ENCODE data around the gene VASH1.
"Not testable (repeated sequence)": the region's sequence is repeated elsewhere in the genome, so short reads cannot be mapped to it uniquely, and the experiment has no call there.

VASH1 gene

DNA sequence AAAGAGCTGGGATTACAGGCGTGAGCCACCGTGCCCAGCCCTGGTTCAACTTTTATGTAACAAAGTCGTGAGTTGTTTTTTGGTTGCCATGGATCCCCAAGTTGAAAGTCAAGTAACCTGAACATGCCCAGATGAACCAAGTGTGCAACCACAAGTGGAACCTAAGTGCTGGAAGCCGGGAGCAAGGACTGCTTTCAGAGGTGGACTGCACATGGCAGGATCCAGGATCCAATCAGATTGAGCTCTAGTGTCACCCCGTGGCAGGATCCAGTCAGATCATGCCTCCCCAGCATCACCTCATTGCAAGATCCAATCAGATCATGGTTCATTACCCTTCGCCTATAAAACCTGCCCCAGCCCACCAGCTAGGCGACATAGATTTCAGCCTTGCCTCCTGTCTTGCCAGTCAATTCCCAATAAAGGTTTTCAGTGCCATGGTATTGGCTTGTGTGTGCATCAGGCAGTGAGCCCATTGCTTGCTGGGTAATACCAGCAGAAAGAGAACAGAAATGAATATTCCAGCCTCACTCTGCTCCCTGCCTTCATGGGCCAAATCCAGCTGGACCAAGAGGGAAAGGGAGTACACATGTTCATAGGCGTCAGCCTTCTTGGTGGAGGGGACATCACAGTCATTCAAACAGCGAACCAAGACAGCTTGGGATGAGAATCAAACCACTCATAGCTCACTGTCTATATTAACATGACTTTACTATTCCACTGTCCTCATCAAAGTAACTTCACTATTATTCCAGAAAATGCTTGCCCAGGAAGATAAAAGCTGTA is 43.6 kb upstream of the VASH1 start:
- DNase-seq (ENCODE audit: insufficient read length, low spot score) = no peak
- TF ChIP-seq, protein P1, sequence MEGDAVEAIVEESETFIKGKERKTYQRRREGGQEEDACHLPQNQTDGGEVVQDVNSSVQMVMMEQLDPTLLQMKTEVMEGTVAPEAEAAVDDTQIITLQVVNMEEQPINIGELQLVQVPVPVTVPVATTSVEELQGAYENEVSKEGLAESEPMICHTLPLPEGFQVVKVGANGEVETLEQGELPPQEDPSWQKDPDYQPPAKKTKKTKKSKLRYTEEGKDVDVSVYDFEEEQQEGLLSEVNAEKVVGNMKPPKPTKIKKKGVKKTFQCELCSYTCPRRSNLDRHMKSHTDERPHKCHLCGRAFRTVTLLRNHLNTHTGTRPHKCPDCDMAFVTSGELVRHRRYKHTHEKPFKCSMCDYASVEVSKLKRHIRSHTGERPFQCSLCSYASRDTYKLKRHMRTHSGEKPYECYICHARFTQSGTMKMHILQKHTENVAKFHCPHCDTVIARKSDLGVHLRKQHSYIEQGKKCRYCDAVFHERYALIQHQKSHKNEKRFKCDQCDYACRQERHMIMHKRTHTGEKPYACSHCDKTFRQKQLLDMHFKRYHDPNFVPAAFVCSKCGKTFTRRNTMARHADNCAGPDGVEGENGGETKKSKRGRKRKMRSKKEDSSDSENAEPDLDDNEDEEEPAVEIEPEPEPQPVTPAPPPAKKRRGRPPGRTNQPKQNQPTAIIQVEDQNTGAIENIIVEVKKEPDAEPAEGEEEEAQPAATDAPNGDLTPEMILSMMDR (IDR thresholded peaks at IDR 0.05; ENCODE audit: insufficient read depth, missing control alignments) = no peak
- FAIRE-seq = no peak

DNA sequence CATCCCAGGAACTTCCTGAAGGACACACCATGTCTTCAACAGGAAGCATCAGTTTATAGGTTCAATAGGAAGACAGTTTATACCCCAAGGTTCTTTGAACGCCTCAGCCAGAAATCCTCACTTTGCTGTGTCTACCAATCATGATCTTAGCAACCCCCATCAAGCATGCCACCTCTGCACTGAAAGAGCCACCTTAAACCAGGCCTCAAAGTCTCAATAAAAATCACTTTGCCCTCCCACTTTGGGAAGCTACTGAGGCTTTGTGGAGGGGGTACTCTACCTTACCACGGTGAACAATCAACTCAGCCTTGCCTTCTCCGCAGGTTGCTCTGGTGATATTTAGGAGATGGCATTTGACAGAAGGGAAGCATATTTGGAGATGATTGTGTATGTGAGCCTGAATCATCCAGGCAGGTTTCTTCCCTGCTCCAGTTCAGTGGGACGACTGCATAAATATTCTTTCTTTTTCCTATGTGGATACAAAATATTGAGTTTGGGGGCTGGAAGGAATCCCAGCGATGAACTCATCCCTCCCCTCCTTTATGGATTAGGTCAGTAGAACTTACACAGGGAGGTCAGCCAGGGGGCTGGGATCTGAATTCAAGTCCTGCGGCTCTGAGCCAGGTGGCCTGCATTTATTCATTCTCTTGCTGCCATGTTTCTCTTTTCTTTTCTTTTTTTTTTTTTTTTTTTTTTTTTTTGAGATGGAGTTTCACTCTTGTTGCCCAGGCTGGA is 42.8 kb upstream of the VASH1 start:
- FAIRE-seq (no peak), DNase-seq (ENCODE audit: insufficient read length, low spot score) (no peak)
- TF ChIP-seq, protein P1 (IDR thresholded peaks at IDR 0.05; ENCODE audit: insufficient read depth, missing control alignments) = no peak

DNA sequence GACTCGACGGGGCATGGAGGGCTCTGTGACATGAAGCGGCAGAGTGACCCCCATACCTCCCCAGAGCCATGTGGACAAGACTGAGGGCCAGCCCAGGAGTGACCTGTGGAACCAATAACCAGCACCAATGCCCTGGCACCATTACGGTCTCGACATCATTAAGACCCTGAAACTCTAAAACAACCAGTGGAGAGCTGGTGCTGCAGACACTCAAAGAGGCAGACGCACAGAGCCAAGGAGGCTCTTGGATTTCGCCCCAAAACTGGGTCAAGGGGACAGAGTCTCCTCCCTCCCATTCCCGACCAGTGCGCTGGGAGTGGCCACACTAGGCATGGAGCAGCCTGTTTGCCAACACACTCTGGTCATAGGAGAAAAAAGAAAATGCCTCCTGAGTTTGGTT is 41.6 kb upstream of the VASH1 start:
- DNase-seq (ENCODE audit: insufficient read length, low spot score) = no peak
- no peak for FAIRE-seq
- TF ChIP-seq, protein P1 (IDR thresholded peaks at IDR 0.05; ENCODE audit: insufficient read depth, missing control alignments) = no peak

DNA sequence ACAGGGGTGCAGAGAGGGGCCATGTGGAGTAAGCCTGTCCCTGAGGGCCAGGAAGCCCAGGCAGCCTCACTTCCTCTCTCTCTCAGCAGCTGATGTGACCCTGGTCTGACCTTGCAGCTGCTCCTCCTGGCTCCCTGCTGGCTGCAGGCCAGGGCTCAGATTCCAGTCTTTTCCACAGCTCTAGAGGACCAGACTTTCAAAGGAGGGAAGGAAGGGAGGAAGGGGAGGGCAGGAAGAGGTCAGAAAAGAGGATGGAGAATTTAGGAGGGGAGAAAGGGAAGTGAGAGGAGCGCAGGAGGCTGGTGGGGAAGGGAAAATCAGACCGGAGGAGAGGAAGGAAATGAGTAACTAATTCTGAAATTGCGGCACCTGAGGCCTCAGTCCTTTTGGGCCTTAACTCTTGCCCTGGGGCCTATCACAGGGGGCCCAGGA is 40.9 kb upstream of the VASH1 start:
- DNase-seq (ENCODE audit: insufficient read length, low spot score) (no peak), FAIRE-seq (no peak)
- TF ChIP-seq, protein P1 (IDR thresholded peaks at IDR 0.05; ENCODE audit: insufficient read depth, missing control alignments) = no peak

DNA sequence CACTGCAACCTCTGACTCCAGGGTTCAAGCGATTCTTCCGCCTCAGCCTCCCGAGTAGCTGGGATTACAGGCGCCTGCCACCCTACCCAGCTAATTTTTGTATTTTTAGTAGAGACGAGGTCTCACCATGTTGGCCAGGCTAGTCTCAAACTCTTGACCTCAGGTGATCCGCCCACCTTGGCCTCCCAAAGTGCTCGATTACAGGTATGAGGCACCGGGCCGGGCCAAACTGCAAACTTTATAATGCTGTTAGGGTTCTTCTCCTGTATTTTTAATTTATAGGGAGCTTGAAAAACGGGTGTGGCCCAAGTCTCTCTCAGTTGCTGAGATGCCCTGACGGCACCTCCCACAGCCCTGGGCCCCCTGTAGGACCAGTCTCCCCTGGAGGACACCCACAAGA is 39.8 kb upstream of the VASH1 start:
- FAIRE-seq; DNase-seq (ENCODE audit: insufficient read length, low spot score): not testable (repeated sequence)

DNA sequence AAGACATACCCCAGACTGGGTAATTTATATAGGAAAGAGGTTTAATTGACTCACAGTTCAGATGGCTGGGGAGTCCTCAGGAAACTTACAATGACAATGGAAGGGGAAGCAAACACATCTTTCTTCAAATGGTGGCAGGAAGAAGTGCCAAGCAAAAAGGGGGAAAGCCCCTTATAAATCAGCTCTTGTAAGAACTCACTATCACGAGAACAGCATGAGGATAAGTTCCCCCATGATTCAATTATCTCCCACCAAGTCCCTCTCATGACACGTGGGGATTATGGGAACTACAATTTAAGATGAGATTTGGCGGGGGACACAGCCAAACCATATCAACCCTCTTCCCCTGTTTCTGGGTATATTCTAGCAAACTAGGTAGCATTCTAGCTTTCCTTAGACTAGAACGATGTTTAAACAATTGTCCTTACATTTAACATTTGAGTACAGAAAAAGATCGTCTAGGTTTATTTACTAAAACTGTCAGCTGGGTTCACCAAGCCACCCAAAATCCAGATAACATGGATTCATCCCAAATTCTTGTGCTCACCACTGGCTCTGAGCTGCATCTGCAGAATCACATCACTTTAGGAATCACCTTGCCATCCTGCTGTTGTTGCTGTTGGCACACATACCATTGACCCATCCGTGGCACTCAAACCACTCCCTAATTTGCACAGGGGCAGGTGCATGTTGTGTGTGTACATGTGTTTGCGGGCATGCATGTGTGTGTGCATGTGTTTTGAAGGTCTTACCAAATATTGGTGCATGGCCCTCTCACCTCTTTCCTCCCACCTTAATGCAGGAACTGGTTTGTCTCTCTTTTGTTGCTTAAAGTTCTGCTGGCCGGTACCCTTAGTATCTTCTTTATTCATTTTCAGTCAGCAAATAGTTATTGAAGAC is 36.4 kb upstream of the VASH1 start:
- no peak for FAIRE-seq
- no peak for DNase-seq (ENCODE audit: insufficient read length, low spot score)
- TF ChIP-seq, protein P1 (IDR thresholded peaks at IDR 0.05; ENCODE audit: insufficient read depth, missing control alignments) = no peak

DNA sequence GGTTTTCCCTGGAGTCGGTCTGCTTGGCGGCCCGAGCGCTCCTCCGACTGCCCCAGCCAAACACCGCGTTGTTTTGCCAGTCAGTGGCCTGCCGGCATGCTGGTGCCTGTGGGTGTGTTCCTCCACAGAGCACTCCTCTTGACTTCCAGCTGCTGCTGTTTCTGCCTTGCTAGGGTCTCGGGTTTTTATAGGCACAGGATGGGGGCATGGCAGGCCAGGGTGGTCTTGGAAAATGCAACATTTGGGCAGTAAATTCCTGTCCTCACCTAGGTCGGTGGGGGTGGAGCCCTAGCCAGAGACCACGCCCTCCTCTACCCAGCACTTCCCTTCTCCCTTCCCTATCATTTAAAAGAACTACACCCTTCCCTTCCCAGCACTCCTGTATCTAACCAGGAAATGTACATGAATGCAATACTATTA is 34.7 kb upstream of the VASH1 start:
- DNase-seq (ENCODE audit: insufficient read length, low spot score) (no peak), FAIRE-seq (no peak)
- TF ChIP-seq, protein P1 (IDR thresholded peaks at IDR 0.05; ENCODE audit: insufficient read depth, missing control alignments) = no peak

Measured in D721Med (cell line).